Measurements from ENCODE around the gene TRAF5.
"Not testable (repeated sequence)": the region's sequence is repeated elsewhere in the genome, so short reads cannot be mapped to it uniquely, and the experiment has no call there.

Gene TRAF5

GRCh38 chr1:211375146-211375818 lies 48.6 kb downstream of the TRAF5 start:
- in situ Hi-C loops (cut with MboI; ENCODE audit: low sequenced_read_pairs), result no loop called here

- in situ Hi-C loops (cut with MboI; ENCODE audit: low sequenced_read_pairs), result no loop called here
Measured at GRCh38 chr1:211375949-211376348, 49.3 kb downstream of the TRAF5 start.

GRCh38 chr1:211376807-211377470 lies 50.3 kb downstream of the TRAF5 start:
- in situ Hi-C loops (cut with MboI; ENCODE audit: low sequenced_read_pairs), result no loop called here

GRCh38 chr1:211377539-211378450 lies 51.2 kb downstream of the TRAF5 start:
- in situ Hi-C loops (cut with MboI; ENCODE audit: low sequenced_read_pairs), result no loop called here

GRCh38 chr1:211378844-211379243 lies 52.2 kb downstream of the TRAF5 start:
- in situ Hi-C loops (cut with MboI; ENCODE audit: low sequenced_read_pairs), result no loop called here

GRCh38 chr1:211379446-211379845 lies 52.8 kb downstream of the TRAF5 start:
- in situ Hi-C loops (cut with MboI; ENCODE audit: low sequenced_read_pairs), result no loop called here

- in situ Hi-C loops (cut with MboI; ENCODE audit: low sequenced_read_pairs), result no loop called here
Measured at GRCh38 chr1:211381481-211382181, 55.0 kb downstream of the TRAF5 start.

GRCh38 chr1:211382182-211382713 lies 55.6 kb downstream of the TRAF5 start:
- in situ Hi-C loops (cut with MboI; ENCODE audit: low sequenced_read_pairs), result no loop called here

- in situ Hi-C loops (cut with MboI; ENCODE audit: low sequenced_read_pairs), result no loop called here
Measured at GRCh38 chr1:211382714-211383480, 56.3 kb downstream of the TRAF5 start.

GRCh38 chr1:211384524-211384923 lies 57.9 kb downstream of the TRAF5 start:
- in situ Hi-C loops (cut with MboI; ENCODE audit: low sequenced_read_pairs), result no loop called here

- in situ Hi-C loops (cut with MboI; ENCODE audit: low sequenced_read_pairs), result no loop called here
Measured at GRCh38 chr1:211386921-211387320, 60.3 kb downstream of the TRAF5 start.

- in situ Hi-C loops (cut with MboI; ENCODE audit: low sequenced_read_pairs), result not testable (repeated sequence)
Measured at GRCh38 chr1:211390829-211391228, 64.2 kb downstream of the TRAF5 start.

- in situ Hi-C loops (cut with MboI; ENCODE audit: low sequenced_read_pairs), result no loop called here
Measured at GRCh38 chr1:211393203-211393602, 66.6 kb downstream of the TRAF5 start.

- in situ Hi-C loops (cut with MboI; ENCODE audit: low sequenced_read_pairs), result not testable (repeated sequence)
Measured at GRCh38 chr1:211398266-211398930, 71.8 kb downstream of the TRAF5 start.

- in situ Hi-C loops (cut with MboI; ENCODE audit: low sequenced_read_pairs), result not testable (repeated sequence)
Measured at GRCh38 chr1:211399851-211400393, 73.3 kb downstream of the TRAF5 start.

- in situ Hi-C loops (cut with MboI; ENCODE audit: low sequenced_read_pairs), result not testable (repeated sequence)
Measured at GRCh38 chr1:211401751-211402150, 75.1 kb downstream of the TRAF5 start.

- in situ Hi-C loops (cut with MboI; ENCODE audit: low sequenced_read_pairs), result not testable (repeated sequence)
Measured at GRCh38 chr1:211406086-211406485, 79.5 kb downstream of the TRAF5 start.

- in situ Hi-C loops (cut with MboI; ENCODE audit: low sequenced_read_pairs), result not testable (repeated sequence)
Measured at GRCh38 chr1:211407749-211408148, 81.1 kb downstream of the TRAF5 start.

- in situ Hi-C loops (cut with MboI; ENCODE audit: low sequenced_read_pairs), result no loop called here
Measured at GRCh38 chr1:211411639-211412038, 85.0 kb downstream of the TRAF5 start.

Data from HL-60/S4 treated with phorbol 12-myristate 13-acetate at 8.2 ng/mL for 4 days and 3 days (cell line).